Cardiac fibroblast (primary cell): ENCODE measurements around the gene TANC1.

Source experiments
- DNase-seq, 2 donors: peaks; one replicate each; pipeline versions ENCODE4 v3.0.0 to v3.0.0-alpha.2; 2010; ENCODE audit warnings: low read depth in 2 of 2
- H3K4me3 ChIP-seq, 2 donors: replicated peaks in 1 of 2; 1 replicate in 1 of 2; 2 replicates in 1 of 2; pipeline ENCODE4 v1.5.1; 2011; ENCODE audit warnings: low read depth in 2 of 2, low read length in 2 of 2, mild to moderate bottlenecking in 2 of 2, moderate library complexity in 1 of 2
- TF ChIP-seq, protein P1 (sequence below): IDR thresholded peaks from one replicate; pipeline ENCODE4 v1.5.1; 2011; ENCODE audit warnings: low read depth, mild to moderate bottlenecking, low read length, inconsistent platforms

Gene TANC1

DNA sequence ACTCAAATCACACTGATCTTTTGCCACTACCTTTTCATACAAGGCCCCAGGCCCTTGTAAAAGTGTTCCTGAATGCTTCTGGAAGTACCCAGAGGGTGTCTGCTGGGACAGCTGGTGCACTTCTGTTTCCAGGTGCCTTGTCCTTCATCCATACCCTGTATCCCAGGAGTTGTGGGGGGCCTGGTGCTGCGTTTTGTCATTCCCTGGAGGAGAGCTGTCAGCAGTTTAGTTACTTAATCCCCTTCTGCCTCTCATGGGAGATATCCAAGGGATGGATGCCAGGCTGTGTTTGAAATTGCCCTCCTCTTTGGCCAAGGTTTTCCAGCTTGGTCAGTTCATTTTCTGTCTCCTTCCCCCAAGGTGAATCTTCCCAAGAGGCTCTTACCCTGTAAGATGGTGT lies 159.8 kb downstream of the TANC1 start:
- TF ChIP-seq, protein P1, sequence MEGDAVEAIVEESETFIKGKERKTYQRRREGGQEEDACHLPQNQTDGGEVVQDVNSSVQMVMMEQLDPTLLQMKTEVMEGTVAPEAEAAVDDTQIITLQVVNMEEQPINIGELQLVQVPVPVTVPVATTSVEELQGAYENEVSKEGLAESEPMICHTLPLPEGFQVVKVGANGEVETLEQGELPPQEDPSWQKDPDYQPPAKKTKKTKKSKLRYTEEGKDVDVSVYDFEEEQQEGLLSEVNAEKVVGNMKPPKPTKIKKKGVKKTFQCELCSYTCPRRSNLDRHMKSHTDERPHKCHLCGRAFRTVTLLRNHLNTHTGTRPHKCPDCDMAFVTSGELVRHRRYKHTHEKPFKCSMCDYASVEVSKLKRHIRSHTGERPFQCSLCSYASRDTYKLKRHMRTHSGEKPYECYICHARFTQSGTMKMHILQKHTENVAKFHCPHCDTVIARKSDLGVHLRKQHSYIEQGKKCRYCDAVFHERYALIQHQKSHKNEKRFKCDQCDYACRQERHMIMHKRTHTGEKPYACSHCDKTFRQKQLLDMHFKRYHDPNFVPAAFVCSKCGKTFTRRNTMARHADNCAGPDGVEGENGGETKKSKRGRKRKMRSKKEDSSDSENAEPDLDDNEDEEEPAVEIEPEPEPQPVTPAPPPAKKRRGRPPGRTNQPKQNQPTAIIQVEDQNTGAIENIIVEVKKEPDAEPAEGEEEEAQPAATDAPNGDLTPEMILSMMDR, result no peak
- H3K4me3 ChIP-seq, result no peak overlapping the region
- DNase-seq, result peak in 1 of 2 donors; percentile 55

DNA sequence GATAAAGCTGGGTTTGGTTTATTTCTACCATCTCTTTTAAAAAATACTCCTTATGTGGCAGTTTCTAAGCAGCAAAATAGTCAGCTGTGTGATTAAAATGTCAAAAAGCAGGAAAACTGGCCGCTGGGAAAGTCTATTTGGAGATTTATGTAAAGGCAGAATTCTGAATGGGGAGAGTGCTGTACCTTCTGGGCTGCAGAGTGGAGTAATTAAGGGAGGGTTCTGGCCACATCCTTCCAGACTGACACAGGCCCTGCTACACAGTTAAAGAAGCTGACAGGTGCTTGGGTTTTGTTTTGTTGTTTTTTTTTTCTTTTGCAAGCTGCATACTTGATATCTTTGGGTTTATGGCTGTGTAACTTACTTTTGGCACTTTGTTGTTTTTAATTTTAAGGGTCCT lies 160.8 kb downstream of the TANC1 start:
- DNase-seq, result no peak
- no peak overlapping the region for H3K4me3 ChIP-seq
- TF ChIP-seq, protein P1, result no peak

DNA sequence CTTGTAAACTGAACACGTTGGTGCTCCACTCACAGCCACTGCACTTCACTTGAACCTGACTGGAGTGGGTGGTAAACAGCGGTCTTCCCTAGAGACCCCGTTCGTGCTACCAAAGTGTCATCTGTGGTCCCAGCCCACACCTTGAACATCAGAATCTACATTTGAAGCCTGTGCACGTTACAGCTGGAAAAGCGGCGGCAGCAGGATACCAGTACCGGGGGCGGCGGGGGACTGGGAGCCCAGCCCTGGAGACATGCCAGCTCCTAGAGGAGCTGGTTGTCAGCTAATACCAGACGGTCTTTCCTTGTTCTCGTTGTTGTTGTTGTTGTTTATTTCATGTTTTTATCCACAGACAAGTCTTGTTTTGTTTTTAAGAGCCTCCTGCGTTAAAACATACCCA lies 161.4 kb downstream of the TANC1 start:
- TF ChIP-seq, protein P1, result no peak
- no peak overlapping the region for H3K4me3 ChIP-seq
- DNase-seq, result no peak

DNA sequence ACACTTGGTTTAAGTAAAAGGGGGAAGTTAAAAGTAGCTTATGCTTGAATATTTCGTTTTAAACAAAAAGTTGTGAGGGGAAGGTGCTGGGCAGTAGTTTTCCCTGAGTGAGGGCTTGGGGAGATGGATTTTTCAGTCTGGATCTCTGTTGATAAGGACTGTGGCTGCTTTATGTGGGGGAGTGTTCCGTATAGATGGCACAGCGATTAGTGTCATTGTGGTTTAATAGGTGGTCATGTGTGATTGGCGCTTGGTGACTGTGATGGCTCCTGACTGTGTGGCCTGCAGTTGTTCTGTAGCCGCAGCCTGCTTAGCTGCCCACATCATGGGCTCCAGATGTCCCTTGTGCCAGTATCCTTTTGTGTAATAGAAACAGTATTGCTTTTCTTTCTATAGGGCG lies 161.9 kb downstream of the TANC1 start:
- no peak overlapping the region for H3K4me3 ChIP-seq
- no peak for DNase-seq
- TF ChIP-seq, protein P1, result no peak

DNA sequence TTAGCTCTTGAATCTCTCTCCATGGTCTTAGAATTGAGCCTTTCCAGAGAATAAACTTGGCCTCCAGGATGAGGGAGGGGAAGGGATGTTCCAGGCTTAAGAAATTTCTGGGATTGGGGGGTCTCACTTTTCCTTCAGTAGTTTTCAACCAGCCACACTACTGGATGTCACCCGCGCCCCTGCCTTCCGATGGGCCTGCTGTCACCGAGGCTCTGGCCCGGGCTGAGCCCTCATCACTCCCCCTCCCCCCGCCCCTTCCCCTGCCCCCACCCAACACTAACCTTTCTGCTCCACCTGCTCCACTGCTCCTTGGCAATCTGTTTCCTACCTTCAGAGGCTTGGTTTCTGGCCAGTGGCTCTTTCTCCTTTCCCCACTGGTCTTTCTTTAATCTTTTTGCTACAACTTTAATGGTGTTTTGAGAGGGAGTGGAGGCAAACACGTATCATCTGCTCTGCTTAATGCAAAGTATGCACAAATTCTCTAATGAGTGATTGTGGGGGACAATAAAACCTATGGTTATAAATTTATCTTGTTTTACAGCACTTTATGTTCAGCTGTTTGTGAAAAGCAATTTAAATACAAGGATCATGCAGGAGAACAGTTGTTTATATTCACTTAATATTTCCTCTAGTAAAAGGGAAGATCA lies 162.9 kb downstream of the TANC1 start:
- DNase-seq, result no peak
- H3K4me3 ChIP-seq, result no peak overlapping the region
- TF ChIP-seq, protein P1, result no peak

DNA sequence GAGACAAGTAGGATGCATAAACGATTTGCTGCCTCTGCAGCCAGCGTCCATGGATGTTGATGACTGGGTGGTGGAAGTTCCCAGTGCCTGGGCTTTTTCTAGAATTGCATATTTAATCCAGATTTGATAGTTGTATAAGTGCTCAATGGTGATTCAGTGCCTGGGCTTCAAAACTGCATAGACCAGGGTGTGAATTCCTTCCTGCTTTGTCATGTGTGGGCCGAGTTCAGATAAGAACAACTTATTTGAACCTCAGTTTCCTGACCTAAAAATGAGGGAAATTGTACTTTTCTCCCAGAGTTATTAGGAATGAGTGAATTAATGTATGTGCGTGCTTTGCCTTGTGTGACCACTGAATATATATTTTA lies 163.5 kb downstream of the TANC1 start:
- TF ChIP-seq, protein P1, result no peak
- DNase-seq, result peak; percentile 89 to 93
- no peak overlapping the region for H3K4me3 ChIP-seq

DNA sequence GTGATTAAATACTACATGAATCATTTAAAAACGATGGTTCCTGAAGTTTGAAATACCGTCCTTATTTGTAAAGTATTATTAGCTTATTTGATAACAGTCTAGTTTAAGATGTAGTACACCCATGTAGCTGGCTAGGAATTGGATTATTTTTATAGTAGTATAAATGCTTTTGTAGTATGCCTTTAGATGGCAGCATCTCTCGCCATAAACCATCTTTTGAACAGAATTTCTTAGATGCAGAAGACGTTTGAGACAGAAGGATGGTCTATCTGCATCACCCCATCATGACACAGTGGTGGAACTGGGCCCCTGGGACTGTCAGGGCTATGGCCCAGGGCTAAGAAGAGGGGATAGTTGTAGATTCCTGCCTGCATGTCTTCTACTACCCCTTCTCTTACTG lies 165.4 kb downstream of the TANC1 start:
- TF ChIP-seq, protein P1, result peak; percentile 19
- peak; percentile 59 to 60 for DNase-seq

More for the DNA sequence above, 165.4 kb downstream of the TANC1 start:
- H3K4me3 ChIP-seq, result no peak overlapping the region
